Tibial artery (tissue), 4 donors: ENCODE measurements around the gene RCAN2.

ENCODE experiments used
- DNase-seq, 2 donors: peaks; one replicate each; pipeline ENCODE4 v3.0.0-alpha.2; 2019
- H3K27ac ChIP-seq, 2 donors: fragments of 200-600 bp; sonication (generic) in 1 of 2; 1 replicate in 1 of 2; 2 replicates in 1 of 2; pipeline ENCODE4 v1.5.1; 2018 to 2019; ENCODE audit warnings: mild to moderate bottlenecking in 1 of 2
- H3K27me3 ChIP-seq, 2 donors: fragments of 200-600 bp; sonication (generic) in 1 of 2; one replicate each; pipeline versions ENCODE4 v1.5.1 to v1.6.0; 2016 to 2019
- H3K36me3 ChIP-seq, 3 donors: fragments of 200-600 bp; sonication (generic) in 2 of 3; one replicate each; pipeline ENCODE4 v1.5.1; 2016 to 2019; ENCODE audit warnings: mild to moderate bottlenecking in 2 of 3
- H3K4me1 ChIP-seq, 4 donors: fragments of 200-600 bp; sonication (generic) in 2 of 4; 1 replicate in 3 of 4; 2 replicates in 1 of 4; pipeline ENCODE4 v1.5.1; 2016 to 2019
- H3K4me3 ChIP-seq, 2 donors: fragments of 200-600 bp; sonication (generic) in 1 of 2; 1 replicate in 1 of 2; 2 replicates in 1 of 2; pipeline ENCODE4 v1.5.1; 2018 to 2019; ENCODE audit warnings: mild to moderate bottlenecking in 2 of 2
- H3K9me3 ChIP-seq, 3 donors: fragments of 200-600 bp; sonication (generic) in 1 of 3; one replicate each; pipeline ENCODE4 v1.5.1; 2016 to 2019
- CTCF ChIP-seq, 2 experiments: fragments of 200-600 bp in 1 of 2; fragments of 450-650 bp in 1 of 2; IDR thresholded peaks; one replicate each; pipeline ENCODE4 v1.5.1; 2017 to 2019; ENCODE audit warnings: antibody characterized with exemption in 2 of 2, mild to moderate bottlenecking in 1 of 2, moderate library complexity in 1 of 2
- intact Hi-C: fragments of 100-400 bp; cut with DNase I; formaldehyde crosslinking; loops from one replicate; pipeline ENCODE4 v1.15.0; 2023; ENCODE audit warnings: low total_unique reads

Gene RCAN2

DNA sequence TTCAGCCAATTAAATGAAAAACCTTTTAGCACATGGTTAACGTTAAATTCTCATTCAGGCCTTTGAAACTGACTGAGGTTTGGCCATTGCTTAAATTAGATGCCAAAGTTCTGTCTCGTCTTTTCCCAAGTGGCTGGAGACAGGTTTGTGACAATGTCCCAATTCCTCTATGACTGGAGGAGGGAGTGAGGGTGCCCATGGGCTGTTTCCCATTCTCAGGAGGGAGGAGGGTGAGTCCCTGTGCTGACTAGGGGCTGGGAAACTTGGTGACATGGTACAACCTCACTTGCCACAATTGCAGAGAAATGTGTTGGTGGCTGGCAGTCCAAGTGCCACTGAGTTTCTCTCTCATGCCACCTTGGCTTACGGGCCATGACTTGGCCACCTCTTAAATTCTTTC, 256.5 kb downstream of the RCAN2 start:
- peaks cover 0 to 49% (median 3%) of the 10 kb centered on the region in 4 donors for H3K4me1 ChIP-seq
- peaks cover 21 to 54% (median 29%) of the 10 kb centered on the region in 3 donors for H3K36me3 ChIP-seq
- no peak for DNase-seq
- H3K27ac ChIP-seq = peak overlapping the region; percentile 12 to 20
- no peak for TF ChIP-seq CTCF (IDR thresholded peaks at IDR 0.05)
- intact Hi-C loops = loop anchor here (10.0 kb wide), 1 partner anchor 170 kb away; no protein-coding TSS in a partner anchor
- no peaks in the 10 kb centered on the region for H3K27me3 ChIP-seq
- no peak overlapping the region for H3K4me3 ChIP-seq
- peaks cover 0 to 6% (median 3%) of the 10 kb centered on the region in 3 donors for H3K9me3 ChIP-seq

DNA sequence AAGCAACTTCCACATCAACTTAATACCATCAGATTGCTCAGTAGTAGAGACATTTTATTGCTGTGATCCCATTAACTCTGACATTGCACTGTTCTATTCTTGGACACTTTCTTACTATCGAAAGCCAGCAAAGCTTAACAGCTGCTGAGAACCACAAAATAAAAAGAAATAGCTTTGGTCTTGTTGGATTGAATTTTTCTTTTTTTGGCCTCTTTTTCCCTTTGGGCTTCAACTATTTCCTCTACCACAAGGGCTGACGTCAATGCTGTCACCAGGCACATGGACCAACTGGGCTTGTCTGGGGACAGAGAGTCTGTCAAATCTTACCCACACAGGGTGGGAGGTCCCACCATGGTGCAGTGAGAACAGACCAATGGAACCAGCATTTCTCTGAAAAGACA, 257.1 kb downstream of the RCAN2 start:
- intact Hi-C loops = loop anchor here (10.0 kb wide), 1 partner anchor 171 kb away; no protein-coding TSS in a partner anchor
- peak; percentile 45 to 68 for DNase-seq

DNA sequence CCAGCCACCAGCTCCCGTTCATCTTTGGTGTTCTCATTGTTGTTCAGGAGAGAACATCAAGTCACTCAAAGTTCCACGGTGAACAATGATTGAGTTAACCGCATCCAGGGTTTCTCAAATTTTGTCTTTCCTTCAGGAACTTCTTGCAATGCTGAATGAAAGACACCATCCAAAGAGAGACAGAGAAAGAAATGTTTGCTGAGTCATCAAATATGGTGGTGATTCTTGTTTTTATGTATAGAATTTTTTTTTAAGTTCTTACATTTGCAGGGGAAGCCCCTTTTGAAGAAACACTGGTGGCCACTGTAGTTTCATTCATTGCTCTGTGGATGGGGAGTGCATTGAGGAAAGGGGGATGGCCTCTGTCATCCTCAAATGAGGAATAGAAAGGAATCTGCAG, 258.1 kb downstream of the RCAN2 start:
- intact Hi-C loops = loop anchor here (10.0 kb wide), 1 partner anchor 172 kb away; no protein-coding TSS in a partner anchor
- no peak for TF ChIP-seq CTCF (IDR thresholded peaks at IDR 0.05)
- no peak overlapping the region for H3K27ac ChIP-seq

More for the DNA sequence above, 257.1 kb downstream of the RCAN2 start:
- H3K27ac ChIP-seq = peak overlapping the region; percentile 12 to 20
- H3K9me3 ChIP-seq = peaks cover 0 to 6% (median 3%) of the 10 kb centered on the region in 3 donors
- no peak for TF ChIP-seq CTCF (IDR thresholded peaks at IDR 0.05)
- H3K36me3 ChIP-seq = peaks cover 21 to 53% (median 29%) of the 10 kb centered on the region in 3 donors
- H3K27me3 ChIP-seq = no peaks in the 10 kb centered on the region
- no peak overlapping the region for H3K4me3 ChIP-seq
- H3K4me1 ChIP-seq = peaks cover 0 to 49% (median 3%) of the 10 kb centered on the region in 4 donors

GRCh38 chr6:46222286-46222685, 269.0 kb downstream of the RCAN2 start:
- Histone ChIP-seq H3K27ac (peak overlapping the region in 1 of 2 donors; percentile 22), H3K4me3 (no peak overlapping the region), H3K4me1 (peaks cover 5 to 39% (median 16%) of the 10 kb centered on the region in 4 donors), H3K36me3 (peaks cover 0 to 11% (median 7%) of the 10 kb centered on the region in 3 donors), H3K9me3 (no peaks in the 10 kb centered on the region), H3K27me3 (no peaks in the 10 kb centered on the region)
- TF ChIP-seq CTCF (IDR thresholded peaks at IDR 0.05) = no peak
- intact Hi-C loops = no loop called here
- DNase-seq = no peak

More for the DNA sequence above, 258.1 kb downstream of the RCAN2 start:
- Histone ChIP-seq H3K4me1 (peaks cover 0 to 45% (median 3%) of the 10 kb centered on the region in 4 donors), H3K36me3 (peaks cover 21 to 45% (median 29%) of the 10 kb centered on the region in 3 donors), H3K27me3 (no peaks in the 10 kb centered on the region), H3K9me3 (peaks cover 0 to 6% (median 3%) of the 10 kb centered on the region in 3 donors), H3K4me3 (no peak overlapping the region)
- DNase-seq = no peak

DNA sequence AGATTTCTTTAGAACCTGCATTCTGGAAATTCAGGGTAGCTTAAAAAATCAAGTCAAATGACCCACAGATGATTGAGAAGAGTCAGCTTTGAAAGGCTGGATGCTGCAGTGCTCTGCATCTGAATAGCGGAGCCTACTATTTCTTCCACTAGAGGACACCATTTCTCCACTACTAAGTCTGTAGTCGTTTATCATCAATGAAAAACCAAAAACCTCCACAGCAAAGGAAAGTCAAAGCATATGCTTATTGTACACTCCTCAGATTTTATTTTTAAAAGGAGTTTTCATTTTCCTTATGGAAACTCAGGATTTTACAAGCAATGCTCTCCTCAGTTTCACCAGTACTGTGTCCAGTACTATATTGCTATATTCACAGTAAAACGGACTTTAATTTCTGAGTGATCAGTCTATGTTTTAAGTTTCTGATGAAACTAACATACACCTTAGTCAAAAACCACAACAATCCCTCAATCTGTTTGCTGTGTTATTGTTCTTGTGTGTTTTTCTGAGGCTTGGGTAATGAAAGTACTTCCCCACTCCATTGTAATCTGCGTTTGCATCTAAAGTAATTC, 269.9 kb downstream of the RCAN2 start:
- Histone ChIP-seq H3K27me3 (no peaks in the 10 kb centered on the region), H3K9me3 (no peaks in the 10 kb centered on the region), H3K36me3 (peaks cover 0 to 11% (median 7%) of the 10 kb centered on the region in 3 donors), H3K27ac (peak overlapping the region in 1 of 2 donors; percentile 88), H3K4me1 (peaks cover 5 to 49% (median 20%) of the 10 kb centered on the region in 4 donors), H3K4me3 (no peak overlapping the region)
- intact Hi-C loops = no loop called here
- DNase-seq = no peak
- TF ChIP-seq CTCF (IDR thresholded peaks at IDR 0.05) = peak; percentile 82 to 89
